ENCODE data around the gene ABCG8.

ABCG8 gene

GRCh38 chr2:43927442-43927841 lies 88.7 kb downstream of the ABCG8 start:
- DNase-seq: no peak

DNA sequence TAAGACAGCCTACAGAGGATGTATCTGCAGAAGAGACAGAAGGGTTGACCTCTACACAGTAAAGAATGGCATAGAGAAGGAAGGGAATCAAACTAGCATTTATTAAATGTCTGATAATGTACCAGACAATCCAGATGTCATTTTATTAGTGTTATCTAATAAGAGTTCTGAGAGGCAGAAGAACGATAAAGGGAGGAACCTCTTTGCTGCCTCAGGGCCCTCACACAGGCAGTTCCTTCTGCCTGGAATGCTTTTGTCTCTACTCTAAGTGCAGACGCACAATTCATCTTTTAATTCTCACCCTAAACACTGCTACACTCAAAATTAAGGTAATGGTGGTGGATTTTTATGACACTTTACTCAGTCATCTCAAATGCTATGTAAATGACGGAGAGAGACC lies 92.5 kb downstream of the ABCG8 start:
- no peak for DNase-seq

Data from stimulated activated CD4-positive, alpha-beta T cell treated with anti-CD3 and anti-CD28 coated beads, Interleukin-12 subunit alpha, Interleukin-12 subunit beta, amount 100 ng/mL, for 4 hours (primary cell).